DMS114 treated with DMSO at 0.1 percent for 48 hours (cell line): Measurements from ENCODE around the gene WWC2.

Experiments
- DNase-seq: peaks from one replicate; lab custom pipeline; 2025; ENCODE audit not compliant: unreplicated experiment; lab: John Stamatoyannopoulos, UW

WWC2 gene

DNA sequence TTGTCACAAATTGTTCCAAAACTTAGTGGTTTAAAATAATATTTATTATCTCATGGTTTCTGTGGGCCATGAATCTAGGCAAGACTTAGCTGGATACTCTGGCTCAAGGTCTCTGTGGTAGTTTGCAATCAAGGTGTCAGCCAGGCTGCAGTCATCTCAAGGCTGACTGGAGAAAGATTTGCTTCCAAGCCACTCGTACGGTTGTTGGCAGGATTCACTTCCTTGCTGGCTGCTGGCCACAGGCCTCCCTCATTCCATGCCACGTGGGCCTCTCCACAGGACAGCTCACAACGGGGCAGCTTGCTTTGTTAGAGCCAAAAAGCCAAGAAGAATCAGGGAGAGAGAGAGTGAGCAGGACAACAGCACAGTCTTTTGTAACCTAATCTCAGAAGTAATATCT, 101.4 kb downstream of the WWC2 start:
- no peak for DNase-seq

- no peak for DNase-seq
Observed at GRCh38 chr4:183201331-183201730, 102.3 kb downstream of the WWC2 start.

- DNase-seq: no peak
Observed at GRCh38 chr4:183202523-183202922, 103.5 kb downstream of the WWC2 start.

DNA sequence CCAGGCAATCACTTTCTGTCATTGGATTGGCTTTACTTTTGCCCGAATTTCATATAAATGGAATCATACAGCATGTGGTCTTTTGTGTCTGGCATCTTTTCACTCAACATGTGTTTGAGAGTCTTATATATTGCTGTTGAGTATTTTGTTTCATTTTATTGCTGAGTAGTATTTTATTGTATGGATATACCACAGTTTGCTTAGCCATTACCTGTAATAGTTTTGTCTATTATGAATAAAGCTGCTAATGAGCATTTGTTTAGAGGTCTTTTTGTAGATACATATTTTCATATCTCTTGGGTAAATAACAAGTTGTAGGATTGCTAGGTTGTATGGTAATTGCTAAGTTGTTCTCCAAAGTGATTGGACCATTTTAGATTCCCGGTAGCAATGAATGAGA, 105.7 kb downstream of the WWC2 start:
- no peak for DNase-seq

DNA sequence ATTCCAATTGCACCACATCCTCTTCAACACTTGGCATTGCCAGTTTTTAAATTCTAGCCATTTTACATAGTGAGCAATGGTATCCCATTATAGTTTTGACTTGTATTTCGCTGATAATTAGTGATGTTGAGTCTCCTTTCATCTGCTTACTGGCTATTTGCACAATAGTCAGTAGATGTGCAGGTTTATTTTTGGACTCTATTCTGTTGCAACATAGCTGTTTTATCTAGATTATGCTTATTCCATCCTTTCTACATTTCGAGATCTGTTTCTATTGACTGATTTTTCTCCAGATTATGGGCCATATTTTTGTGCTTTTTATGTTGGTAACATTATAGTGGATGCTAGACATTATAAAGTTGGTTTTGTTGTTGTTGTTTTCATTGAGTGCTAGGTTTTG, 106.1 kb downstream of the WWC2 start:
- DNase-seq: no peak

- DNase-seq: no peak
Observed at GRCh38 chr4:183205709-183206108, 106.7 kb downstream of the WWC2 start.

GRCh38 chr4:183211533-183211932, 112.5 kb downstream of the WWC2 start:
- no peak for DNase-seq

DNA sequence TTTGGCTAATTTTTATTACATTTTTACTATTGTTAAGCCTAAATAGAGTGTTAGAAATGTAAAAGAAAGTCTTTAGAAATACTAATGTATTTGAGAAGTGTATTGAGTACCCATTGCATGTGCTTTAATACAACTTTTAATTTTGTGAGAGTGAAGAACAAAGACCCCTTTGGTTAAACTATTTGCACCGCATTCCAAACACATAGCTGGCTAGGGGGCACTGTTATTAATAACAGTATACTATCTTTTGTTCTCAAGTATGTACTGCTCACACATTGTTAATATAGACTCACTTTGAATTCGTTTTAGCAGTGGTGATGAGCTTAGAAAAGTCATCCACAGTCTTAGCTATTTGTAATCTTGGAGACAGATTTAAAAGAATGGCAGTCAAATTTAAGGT, 114.9 kb downstream of the WWC2 start:
- no peak for DNase-seq

GRCh38 chr4:183214912-183215488, 115.9 kb downstream of the WWC2 start:
- no peak for DNase-seq

DNA sequence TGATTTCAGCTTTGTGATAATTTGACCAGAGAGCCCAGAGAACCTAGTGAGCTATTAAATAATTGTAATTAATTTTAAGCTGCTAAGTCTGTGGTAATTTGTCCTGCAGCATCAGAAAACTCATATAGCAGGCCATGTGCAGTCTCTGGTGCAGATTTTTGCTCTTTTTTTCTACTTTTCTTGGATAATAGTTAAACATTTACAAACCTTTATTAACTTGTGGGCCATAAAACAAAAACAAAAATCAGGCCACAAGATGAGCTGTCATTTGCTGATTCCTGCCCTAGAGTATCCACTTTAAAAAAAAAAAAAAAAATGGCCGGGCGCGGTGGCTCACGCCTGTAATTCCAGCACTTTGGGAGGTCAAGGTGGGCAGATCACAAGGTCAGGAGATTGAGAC, 121.2 kb downstream of the WWC2 start:
- DNase-seq: no peak

- no peak for DNase-seq
Observed at GRCh38 chr4:183223053-183223452, 124.0 kb downstream of the WWC2 start.

GRCh38 chr4:183229397-183229796, 130.3 kb downstream of the WWC2 start:
- DNase-seq: no peak

DNA sequence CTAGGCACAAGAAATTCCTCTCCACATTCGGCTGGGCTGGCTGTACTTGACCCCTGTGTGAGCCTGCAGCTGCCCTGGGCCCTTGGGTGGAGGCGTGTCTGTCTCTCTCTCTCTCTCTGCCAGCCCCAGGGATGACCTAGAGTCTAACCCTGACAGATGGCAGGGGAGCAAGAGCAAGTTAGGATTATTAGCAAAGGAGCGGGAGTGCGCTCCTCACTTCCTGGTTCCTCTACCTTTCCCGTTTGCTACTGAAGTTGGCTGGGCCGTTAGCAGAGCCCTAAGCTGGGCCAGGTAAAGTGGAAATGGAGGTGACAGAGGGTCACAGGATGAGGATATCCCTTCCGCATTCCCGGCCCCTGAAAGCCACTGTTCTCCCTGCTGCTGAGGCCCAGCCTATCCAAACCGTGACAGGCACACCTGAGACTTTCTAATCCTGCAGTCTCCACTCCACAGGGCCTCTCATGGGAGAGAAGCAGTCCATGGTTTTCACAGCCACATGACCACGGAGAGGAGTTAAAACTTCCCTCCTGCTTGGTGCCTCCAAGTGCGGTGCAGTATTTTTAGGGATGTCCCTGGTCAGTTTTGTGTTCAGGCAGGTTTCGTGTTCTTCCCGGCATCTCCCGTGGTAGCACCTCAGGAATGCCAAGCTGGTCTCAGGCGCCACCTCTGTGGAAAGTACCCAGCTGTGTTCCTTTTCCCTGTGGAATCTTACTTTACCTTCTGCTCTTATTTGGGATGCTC, 141.7 kb downstream of the WWC2 start:
- no peak for DNase-seq

GRCh38 chr4:183241322-183241640, 142.2 kb downstream of the WWC2 start:
- no peak for DNase-seq

- DNase-seq: no peak
Observed at GRCh38 chr4:183241721-183242151, 142.7 kb downstream of the WWC2 start.

- DNase-seq: no peak
Observed at GRCh38 chr4:183242291-183242690, 143.2 kb downstream of the WWC2 start.

- DNase-seq: no peak
Observed at GRCh38 chr4:183244019-183244418, 145.0 kb downstream of the WWC2 start.

DNA sequence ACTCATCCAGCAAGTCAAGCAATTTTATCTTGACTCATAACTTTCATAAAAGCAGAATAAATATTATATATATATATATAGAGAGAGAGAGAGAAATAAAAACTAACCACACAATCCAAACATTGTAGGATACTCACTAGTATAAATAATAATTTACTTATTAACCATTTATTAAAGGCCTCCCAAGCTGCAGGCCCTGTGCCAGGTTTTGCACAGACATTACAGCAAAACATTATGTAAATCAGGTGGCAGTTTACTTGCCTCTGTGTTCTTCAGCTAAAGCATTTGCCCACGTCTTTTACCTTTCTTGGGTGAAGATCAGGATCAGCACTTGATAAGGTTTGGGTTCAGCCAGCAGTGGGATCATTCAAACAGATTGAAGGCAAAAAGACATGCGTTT, 145.4 kb downstream of the WWC2 start:
- DNase-seq: no peak

DNA sequence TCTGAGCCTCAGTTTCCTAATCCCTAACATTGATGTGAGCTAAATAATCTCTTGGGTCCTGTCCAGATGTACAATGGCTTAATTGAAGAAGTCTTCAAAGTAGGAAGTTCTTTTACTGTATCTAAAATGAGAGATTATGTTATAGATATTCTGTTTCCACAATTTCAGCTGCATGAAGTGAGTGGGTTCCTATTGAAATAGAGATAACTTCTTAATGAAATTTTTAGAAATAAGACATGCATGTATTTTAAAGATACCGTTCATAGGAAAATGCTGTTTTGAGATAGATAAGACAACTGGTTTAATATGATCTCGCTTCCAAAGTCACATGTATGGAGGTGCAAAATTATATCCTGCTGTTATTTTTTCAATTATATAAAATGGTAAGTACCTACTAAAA, 149.1 kb downstream of the WWC2 start:
- DNase-seq: no peak

- peak; percentile 23 for DNase-seq
Observed at GRCh38 chr4:183249854-183250253, 150.8 kb downstream of the WWC2 start.

GRCh38 chr4:183250831-183251230, 151.8 kb downstream of the WWC2 start:
- DNase-seq: no peak

DNA sequence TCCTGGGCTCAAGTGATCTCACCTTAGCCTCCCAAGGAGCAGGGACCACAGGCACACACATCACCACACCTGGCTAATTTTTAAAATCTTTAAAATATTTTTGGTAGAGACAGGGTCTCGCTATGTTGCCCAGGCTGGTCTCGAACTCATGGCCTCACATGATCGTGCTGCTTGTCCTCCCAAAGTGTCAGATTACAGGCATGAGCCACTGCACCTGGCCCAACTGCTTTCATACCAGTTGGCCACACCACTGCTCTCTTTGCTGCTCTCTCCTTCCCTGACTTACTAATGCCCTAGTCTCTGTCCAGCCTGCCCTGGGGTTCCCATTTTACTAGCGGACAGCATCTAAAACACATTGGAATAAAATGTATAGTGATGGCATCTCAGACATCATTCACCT, 153.9 kb downstream of the WWC2 start:
- DNase-seq: no peak

DNA sequence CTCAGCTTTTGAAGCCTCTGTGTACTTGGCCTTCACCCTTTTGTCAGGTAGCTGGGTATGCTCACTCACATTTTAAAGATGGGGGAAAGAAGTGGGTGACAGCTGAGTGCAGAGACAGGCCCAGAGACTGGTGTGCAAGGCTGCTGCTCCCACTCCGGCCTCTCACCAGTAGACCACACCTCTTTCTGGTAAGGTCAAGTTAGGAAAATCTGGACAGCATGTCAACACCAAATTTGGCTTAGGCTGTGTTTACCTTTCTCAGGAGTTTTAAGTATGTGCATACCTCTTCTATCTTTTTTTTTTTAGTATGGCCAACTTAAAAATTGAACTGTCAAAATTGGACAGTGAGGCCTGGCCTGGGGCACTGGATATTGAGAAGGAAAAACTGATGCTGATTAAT, 154.4 kb downstream of the WWC2 start:
- DNase-seq: no peak
